ENCODE data around the gene ARHGAP24.

The ARHGAP24 gene

DNA sequence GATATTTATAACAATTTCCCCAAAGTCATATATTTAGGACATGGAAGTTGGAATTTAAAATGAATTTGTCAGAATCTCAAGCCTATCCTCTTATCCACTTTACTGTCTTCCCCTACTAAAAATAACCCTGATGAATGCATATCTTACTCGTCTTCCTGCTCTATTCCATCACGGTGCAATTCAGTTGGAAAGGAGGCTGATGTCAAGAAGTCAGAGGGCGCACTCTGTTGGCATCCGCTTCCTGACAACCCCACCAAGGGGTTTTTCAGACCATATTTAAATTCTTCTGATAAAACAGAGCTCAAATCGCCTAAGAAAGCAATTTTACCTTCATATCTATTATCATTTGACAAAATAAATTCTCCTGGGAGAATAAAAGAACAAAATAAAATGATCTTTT is 233.5 kb downstream of the ARHGAP24 start:
- no peak for DNase-seq

DNA sequence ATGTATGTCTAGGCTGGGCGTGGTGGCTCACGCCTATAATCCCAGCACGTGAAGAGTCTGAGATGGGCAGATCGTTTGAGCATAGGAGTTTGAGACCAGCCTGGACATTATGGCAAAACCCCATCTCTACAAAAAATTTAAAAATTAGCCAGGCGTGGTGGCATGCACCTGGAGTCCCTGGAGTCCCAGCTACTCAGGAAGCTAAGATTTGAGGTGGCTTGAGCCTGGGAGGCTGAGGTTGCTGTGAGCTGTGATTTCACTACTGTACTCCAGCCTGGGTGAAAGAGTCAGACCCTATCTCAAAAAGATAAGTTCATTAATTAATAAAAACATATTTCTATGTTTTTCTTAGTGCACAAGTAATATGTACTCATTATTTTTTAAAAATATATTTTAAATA is 238.1 kb downstream of the ARHGAP24 start:
- DNase-seq: no peak

DNA sequence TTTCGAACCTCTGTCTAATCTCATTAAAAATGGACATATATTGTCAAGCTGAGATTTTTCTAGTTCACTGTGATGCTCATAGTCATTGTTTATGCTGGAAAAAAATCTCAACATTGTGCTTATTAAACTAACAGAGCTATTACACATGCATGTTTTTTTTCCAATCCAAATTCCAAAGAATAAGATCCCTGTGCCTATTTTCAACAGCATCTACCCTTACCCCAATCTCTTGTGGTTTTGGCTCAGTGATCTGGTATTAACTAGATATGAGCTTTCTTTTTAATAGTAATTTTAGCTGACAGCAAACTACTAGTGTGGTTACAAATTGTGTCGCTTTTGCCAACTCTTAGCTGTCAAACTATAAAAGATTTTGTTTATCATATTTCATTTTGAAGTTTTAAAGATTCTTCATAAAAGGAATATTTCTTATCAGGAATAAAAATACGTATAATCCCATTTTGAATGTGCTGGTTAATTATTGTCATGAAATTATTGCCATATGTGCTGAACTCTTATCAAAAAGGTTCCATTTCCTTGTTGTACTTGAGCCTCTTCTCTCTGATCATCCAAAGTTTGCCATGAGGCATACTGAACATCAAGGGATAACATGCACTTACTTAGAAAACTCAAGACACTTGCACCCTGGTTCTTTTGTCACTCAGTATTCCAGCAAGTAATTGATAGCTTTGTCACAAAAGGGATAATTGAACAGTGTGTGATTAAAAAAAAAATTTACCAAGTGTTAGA is 241.2 kb downstream of the ARHGAP24 start:
- no peak for DNase-seq

DNA sequence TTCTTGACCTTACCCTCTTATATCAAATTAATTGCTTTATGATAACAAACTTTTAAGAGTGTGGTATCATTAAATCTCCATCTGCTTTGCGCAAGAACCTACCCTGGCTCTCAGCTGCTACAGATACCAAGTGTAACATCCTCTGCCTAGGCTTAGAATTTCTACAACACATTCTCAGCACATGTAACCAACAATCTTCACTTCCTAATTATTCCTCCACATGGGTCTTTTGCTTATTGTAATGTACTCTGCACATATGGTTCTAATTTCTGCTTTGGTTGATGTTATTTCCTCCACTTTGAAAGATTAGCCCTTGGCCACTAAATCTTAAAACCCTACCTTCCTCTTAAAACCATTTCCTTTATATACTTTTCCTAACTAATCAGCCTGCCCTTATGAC is 242.4 kb downstream of the ARHGAP24 start:
- DNase-seq: no peak

DNA sequence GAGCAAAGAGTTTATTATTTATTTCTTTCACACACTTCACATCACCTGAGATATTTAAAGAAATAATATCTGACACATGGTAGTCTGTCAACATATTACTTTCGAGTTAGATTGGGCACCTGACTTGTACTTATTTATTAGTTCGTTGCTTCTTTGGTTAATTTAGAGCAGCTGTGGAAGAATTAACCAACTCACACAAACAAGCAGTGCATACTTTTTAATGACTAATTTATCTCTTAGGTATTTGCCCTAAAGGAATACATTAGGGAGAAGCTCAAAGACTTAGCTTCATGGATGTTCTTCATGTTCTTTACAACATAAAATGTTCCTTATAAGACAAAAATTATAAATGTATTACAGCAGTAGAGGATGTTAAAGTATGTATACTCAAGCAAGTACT is 242.9 kb downstream of the ARHGAP24 start:
- no peak for DNase-seq

DNA sequence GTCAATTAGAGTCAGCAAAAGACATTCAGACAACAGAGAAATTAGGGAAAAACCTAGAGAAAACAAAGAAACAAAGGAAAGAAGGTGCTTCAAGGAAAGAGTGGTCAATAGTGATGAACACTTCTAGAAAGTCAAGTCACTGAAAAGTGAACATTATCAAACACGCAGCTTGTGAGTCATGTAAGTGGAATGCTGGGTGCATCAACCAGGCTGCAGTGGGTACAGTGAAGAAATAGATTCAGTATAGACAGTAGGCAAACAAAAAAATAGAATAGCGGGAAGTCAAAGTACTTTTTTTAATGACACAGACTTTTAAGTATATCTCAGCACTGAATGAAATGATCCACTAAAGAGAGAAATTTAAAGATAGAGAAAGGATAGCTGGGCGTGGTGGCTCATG is 245.8 kb downstream of the ARHGAP24 start:
- no peak for DNase-seq

DNA sequence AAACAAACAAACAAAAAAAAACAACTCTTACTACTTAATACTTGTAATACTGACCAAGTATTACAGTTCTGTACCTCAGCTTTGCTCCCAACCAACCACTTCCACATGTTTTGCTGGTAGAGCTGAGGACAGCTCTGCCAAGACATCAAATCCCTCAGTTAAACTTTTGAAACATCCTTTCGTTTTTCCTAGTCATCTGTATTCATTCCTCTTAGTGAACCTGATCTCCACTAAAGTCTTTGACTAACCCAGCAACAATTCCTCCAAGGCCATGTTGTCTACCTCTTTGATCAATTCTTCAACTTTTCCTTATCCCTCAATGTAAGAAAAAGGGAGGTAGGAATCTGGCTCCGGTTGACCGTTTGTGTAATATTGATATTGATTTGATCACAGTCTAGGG is 247.5 kb downstream of the ARHGAP24 start:
- no peak for DNase-seq

DNA sequence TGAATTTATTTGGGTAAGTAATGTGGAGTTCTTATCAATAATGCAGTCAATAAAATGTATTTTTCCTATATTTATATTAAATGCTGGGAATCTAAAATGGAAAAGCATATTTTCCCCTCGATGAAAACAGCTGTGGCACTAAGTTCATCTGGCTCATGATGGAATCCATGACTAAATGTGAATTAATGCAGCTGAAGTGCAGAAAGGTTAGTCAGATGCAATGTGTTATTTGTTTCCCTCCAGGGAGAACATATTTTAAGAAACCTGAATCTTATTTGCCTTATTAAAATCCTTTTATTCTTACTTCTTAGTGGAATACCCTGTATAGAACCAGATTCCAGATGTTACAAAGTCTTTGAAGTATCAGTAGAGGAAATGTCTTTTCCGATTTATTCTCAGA is 247.9 kb downstream of the ARHGAP24 start:
- DNase-seq: no peak

DNA sequence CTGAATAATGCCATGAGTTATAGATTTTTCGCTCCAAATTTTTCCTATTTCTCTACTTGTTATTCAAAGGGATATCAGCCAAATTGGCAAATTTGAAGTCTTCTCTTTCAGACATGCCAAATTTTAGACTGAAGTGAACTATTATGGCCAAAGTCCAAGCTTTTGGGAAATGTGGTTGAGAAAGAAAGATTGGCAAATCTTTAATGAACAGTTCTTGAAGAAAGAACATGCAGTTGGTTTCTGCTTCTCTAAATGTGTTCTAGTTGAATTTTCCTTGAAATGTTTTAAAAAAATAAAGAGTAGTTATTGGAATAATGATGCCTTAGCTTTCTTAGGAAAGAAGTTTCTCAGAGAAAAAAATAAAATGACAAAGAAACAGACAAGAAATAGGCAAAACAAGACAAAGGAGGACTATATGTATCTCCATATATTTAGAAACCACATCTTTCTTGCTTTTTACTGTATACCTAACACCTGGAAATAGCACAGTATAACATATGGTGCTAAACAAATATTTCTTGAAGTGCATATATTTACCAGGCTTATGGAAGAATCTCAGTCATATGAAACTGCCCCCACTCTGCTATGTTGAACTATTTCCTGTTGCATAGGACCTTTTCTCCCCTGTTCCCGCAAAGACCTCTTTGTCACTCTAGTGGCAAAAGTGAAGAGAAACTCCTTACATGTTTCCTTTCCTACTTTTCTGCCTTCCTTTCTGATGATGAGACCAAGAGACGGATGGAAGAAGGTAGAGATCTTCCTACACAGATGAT is 250.0 kb downstream of the ARHGAP24 start:
- no peak for DNase-seq

DNA sequence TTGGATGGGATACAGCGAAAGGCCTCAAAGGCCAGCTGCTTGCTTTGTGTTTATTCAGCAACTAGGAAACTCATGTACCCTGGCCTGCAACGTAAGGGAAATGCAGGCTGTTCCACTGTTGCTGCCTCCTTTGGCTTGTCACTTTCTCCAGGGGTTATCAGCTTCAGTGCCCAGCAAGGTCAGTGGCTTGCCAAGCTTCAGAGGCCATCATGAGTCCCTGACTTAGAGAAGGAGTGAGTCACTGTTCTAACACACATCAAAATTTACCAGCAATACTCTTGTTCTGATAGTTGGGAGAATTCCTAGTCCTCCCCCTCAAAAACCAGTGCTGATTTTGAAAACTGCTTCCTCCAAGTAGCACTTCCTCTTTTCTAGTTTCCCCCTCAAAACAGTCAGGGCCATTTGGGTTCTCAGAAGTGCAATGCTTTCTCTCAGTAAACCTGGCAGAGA is 250.8 kb downstream of the ARHGAP24 start:
- DNase-seq: peak; percentile 26

DNA sequence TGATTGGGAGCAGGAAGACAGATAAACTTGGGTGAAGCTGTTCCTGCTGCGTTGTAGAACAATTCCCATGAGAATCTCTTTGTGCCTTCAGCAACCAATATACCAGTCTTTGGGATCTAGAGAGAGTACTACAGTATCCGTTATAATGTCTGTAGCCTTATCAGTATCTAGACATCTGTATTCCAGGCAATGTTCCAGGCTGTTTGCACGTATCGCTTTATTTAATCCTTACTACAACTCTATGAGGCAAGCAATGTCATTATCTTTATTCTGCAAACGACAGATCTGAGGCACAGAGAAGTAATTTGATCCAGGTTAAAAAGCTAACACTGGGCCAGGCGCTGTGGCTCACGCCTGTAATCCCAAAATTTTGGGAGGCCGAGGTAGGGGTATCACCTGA is 251.6 kb downstream of the ARHGAP24 start:
- DNase-seq: no peak

DNA sequence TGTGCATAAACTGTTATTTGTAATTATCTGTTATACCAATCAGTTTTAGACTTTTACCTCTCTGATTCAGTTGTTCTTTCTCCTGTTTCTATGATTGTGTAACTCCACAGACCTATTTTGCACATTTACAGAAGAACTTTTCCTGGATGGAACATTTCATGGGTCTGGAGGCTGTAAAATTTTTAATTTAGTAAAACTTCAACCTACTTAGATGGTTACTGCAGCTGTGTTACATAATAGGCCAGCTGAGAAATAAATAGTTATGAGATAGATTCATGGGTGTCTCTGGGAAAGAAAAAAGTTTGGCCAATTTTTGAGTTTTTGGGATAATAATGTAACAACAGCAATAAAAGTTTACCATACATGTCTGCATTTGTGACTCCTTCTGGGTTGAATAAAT is 253.5 kb downstream of the ARHGAP24 start:
- no peak for DNase-seq

DNA sequence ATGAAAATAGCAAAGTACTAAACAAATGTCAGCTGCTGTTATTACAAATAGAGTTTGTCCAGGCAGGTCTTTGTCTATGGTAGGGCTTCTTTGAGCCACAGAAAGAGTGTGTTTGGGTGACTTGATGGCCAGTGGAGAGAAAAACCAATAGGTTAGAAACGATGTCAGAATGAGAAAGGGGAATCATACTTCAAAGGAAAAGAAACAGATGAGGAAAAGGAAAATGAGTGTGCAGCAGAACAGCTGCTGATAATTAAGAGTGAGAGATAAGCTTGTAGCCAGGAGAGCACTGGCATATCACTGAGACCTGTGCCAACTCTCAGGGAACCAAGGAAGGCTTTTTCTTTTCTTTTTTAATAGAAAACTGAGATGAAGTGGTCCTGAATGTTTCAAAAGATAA is 257.2 kb downstream of the ARHGAP24 start:
- peak; percentile 84 for DNase-seq

DNA sequence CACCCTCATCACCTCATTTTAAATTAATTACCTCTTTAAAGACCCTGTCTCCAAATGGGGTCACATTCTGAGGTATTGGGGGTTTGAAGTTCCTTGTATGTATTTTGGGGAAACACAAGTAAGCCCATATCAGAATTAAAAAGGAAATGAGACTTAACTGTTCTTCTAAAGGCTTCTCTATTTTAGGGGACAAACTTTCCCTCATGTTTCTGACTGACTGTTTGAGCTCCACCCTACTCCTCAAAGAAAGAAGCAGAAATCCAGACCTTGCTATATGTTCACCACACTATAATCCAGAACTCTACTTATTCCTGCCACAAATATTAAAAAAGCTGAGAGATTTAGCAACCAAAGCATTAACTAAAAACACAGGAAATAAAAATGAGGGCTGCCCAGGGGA is 258.8 kb downstream of the ARHGAP24 start:
- DNase-seq: no peak

DNA sequence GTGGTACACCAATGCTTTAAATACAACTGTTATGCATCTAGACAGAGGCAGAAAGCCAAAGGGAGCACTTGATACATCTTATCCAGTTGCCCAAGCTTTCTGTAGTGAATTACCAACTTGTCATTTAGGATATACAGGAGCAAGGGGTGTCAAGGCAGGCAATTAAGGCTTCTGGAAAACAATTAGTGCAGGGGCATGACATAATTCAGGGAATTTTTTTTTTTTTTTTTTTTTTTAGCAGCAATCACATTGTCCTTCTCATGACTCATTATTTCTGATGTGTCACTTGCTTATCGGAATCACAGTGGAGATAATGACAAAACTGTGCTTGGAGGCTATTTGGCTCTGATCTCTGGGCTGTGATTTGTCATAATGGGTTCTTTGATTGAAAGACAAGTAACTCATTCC is 259.5 kb downstream of the ARHGAP24 start:
- no peak for DNase-seq

DNA sequence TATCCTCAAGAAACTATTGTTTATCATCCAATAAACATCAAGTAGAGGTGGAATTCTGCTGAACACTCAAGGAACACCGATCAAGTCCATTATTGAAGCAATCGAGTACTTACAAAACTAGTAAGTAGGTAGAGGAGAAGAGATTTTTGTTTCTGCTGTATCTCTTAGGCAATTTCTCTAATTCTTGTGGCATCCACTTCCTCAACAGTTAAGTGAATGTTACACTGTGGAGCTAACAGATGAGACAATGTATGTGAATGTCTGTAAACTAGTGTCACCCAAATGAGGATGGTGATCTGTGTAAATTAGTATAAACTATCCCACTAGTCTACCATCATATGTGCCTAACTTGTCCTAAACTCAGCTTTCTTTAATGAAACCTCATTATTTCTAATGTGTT is 261.6 kb downstream of the ARHGAP24 start:
- no peak for DNase-seq

DNA sequence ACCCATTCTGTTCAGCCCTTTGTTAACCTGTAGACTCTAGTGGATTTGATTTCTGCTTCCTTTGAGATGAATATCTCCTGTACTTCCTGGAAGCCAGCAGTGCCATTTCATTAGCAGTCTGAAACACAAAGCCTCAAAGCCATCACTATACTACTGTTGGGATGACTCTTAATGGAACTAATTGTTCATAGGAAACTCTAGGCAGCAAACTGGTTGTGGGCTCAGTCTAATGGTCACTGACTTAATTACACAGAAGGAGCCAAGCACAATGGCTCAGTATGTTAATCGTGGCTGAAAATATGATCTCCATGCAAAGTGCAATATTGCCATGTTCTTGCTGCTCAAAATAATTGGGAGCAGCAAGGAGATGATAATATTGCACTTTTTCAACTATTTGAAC is 262.3 kb downstream of the ARHGAP24 start:
- peak; percentile 71 for DNase-seq

DNA sequence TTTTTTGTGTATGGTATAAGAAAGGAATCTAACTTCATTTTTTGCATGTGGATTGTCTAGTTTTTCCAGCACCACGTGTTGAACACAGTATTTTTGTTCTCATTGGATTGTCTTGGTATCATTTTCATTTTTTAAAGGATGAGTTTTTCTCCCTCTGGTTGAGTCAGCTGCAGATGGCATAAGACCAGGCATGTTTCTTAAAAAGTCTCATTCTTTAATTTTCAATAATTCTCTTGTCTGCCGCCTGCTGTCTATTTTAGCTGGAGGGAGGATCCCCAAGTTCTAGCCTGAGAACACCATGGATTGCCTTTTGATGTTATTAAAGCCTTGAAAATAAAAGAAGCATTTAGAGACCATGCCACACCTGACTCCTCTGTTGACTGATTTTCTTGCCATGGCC is 263.8 kb downstream of the ARHGAP24 start:
- DNase-seq: no peak

DNA sequence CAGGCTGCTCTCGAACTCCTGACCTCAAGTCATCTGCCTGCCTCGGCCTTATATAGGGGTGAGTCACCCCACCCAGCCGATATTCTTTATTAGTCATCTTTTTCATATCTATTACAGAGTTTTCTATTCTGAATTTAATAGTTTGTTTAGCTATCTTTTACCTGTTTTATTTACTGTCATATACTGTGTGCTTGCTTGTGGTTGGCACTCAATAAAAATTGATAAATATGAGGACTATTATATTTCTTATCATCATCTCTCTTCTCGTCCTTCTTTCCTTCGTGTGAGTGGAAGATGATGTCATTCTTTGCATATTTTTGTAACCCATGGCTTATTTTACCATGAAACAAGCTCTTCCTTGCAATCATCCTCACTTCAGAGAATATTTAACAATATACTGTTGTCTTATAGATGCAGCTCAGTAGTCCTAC is 265.5 kb downstream of the ARHGAP24 start:
- DNase-seq: no peak

DNA sequence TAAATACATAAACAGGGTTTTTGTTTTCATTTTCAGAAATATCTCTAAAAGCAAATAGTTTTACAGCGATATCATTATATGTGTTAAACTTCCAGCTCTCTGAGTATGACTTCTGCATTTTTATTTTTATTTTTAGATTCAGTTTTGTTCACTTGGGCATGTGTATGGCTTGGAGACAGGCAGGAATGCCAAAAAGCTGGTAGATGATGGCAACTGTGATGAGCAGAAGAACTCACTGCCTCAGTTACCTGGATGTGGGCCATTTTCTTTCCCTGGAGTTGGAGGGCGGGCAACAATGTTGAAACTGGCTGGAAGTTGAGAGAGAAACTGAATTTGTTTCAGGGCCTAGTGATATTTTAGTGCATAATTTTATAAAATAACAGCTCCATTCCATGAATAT is 266.4 kb downstream of the ARHGAP24 start:
- no peak for DNase-seq

DNA sequence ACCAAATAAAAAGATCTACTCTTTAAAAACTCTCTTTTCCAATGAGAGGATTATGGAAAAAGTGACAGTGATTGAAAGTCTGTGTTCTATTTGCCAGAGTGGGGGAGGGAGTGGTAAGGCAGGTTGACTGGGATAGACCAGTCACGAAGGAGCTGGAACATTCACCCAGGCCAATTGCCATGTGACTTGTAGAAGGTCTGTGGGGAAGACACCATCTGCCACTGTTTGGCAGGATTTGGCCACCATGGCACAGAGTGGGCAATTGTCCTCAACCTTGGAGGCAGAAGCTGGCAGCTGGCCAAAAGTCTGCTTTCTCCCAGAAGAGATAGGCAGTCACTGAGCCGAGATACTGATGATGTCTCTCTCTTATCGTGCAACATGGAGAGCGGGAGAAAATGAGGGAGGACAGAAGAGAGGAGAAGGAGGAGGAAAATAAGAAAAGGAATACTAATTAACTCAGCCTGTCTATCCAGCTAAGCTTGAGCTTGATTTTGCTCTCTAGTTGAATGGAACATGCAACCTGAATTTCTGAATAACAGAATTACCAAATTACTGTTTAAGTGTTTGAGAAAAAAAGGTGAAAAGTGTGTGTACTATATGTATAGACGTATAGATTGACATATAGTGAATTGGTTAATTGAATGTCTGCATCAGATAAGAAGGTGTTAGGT is 267.1 kb downstream of the ARHGAP24 start:
- DNase-seq: peak; percentile 79

DNA sequence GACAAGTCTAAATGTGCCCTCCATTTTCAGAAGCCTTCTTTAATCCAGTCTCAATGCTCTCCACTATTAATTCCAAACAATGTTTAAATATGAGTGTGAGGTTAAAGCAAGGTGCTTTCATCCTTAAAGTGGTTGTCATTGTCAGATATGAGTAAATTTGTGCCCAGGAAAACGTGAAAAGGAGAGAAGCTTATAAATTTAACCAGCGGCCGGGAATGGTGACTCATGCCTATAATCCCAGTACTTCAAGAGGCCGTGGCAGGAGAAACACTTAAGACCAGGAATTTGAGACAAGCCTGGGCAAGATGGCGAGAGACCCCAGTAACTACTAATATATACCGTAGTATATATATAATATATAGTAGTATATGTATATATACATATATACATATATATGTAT is 270.0 kb downstream of the ARHGAP24 start:
- DNase-seq: peak; percentile 24

DNA sequence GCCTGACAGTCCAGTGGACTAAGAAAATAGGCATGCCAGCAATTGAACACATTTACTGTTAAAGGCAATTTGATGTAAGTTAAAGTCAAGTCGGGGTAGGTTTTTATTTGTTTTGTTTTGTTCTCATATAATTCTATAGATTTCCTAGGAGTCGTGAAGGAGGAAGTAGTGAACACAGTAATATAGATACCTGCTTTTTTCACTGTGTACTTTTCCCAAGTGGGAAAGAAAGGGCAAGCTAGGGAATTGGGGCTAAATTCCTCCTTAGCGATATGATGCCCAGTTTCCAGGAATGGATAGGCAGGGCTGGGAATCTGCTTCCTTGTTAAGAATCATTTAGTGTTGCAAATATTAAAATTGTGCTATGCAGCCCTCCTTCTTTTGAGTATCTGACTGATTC is 271.0 kb downstream of the ARHGAP24 start:
- DNase-seq: no peak

Measured in DMS153 (cell line).